ENCODE results near the gene PARD6B.

PARD6B gene

DNA sequence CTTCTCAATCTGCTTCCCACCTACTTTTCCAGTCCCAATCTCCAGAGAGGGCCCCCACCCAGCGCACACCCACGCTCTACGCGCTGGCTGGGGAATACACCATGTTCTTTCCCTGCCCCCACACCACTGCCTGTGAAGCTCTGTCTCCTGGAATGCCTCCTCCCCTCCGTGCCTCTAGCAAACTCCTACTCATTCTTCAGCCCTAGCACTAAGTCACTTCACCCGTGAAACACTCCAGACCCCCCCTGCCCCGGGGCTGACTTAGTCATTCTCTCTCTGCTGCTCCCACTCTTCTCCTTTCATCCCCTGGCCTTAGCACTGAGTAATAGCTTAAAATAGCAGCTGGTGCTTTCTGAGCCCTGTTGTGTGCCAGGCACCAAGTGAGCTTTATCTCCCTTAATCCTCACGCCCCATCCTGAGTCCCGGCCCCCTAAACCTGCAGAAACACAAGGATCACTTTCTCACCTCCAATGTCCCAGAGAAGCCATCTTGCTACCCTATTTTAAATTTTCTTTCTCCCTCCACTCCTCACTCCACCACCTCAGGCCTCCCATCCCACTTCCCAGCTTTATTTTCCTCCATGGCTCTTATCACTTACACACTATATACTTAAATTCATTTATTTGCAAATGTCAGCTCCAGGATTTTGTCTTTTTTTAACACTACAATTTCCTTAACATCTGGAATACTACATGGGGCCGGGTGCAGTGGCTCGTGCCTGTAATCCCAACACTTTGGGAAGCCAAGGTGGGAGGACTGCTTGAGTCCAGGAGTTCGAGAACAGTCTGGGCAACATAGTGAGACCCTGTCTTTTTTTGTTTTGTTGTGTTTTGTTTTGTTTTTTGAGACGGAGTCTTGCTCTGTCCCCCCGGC is 6.3 kb upstream of the PARD6B start:
- DNase-seq: peak; percentile 93

- no peak for DNase-seq
Measured at GRCh38 chr20:50725724-50726005, 5.7 kb upstream of the PARD6B start.

DNA sequence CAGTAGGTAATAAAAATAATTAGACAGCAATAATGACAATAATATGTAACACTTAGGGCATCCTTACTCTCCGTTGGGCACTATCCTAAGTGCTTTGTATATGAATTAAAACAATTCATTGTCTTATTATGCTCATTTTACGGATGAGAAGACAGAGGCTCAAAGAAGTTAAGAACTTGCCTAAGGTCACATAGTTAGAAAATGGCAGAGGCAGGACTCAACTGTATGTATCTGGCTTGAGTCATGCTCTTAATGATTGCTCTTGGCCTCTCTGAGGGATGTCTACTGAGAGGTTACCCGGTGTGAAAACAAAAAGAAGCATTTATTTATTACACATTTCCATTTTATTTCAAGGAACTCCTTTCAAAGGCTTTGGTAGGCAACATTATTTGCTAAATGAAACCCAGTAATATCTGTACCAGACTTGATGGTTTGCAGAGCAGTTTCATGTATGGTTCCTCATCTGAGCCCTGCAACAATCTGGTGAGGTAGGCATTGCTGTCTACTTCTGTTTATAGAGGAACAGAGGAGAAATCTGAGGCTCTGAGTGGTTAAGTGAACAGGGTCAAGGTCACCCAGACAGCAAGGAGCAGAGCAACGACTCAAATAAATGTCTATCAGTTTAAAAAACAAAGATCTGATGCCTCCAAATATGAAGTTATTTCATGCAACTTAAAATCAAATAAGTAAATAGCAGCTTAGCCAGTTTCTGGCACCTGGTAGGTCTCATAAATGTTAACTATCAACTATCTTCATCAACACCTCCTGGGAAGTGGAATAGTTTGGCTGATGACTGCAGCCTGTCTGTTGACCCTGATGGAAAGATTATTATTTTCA is 4.2 kb upstream of the PARD6B start:
- no peak for DNase-seq

GRCh38 chr20:50727792-50728485 is 3.4 kb upstream of the PARD6B start:
- DNase-seq: no peak

DNA sequence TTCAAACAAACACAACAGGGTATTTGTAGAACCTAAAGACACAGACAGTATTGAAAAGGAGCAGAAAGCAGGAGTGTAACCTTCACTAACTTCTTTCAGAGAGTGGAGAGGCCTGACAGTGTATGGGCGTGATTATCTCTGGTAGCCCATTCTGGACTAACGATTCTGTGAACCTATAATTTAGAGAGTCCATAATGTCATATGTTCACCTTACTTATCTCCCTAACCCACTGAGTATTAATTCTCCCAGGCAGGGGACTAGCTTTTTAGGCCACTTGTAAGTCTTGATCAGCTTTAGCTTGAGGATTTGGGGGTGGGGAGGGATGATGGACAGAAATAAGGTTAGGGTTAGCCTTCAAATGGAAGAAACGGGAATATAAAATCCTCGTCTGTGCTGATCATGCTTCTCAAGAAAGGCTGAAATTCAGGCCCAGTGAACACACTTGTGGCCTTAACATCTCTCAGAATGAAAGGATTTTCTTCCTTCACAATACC is 2.8 kb upstream of the PARD6B start:
- no peak for DNase-seq

DNA sequence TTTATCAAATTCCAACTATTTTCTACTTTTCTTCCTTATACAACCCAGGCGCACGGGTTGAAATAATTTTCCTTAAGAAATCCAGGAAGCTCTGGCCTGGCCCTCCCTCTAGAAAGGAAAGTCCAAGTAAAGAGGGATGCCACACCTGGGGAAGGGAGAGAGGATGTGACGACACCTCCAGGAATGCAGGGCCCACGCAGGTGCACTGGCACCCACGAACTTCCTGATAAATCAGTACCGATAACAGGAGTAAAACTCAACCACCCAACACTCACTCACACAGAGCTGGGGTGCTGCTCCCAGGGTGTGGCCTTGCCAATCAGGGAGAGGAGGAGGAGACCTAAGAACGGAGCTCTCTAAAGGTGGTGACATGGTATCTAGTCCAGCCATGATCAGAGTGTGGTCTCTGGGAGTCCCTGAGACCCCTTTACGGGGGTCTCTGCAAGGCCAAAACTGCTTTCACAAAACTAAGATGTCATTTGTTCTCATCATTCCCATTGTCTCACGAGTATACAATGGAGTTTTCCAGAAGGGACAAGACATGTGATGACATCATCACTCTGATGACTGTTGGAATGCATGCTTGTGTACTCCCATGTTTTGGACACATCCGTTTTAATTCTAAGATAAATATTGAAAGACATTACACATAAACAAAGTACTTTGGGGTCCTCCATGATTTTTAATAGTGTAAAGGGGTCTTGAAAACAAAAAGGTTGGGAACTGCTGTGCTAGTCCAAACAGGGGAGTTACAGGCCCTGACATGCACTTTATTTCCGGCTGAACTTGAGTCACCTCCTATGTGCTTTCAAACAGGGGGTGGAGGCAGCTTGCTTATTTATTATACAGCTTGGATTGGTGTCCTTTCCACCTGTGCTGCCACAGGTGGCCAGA is 2.2 kb upstream of the PARD6B start:
- no peak for DNase-seq

DNA sequence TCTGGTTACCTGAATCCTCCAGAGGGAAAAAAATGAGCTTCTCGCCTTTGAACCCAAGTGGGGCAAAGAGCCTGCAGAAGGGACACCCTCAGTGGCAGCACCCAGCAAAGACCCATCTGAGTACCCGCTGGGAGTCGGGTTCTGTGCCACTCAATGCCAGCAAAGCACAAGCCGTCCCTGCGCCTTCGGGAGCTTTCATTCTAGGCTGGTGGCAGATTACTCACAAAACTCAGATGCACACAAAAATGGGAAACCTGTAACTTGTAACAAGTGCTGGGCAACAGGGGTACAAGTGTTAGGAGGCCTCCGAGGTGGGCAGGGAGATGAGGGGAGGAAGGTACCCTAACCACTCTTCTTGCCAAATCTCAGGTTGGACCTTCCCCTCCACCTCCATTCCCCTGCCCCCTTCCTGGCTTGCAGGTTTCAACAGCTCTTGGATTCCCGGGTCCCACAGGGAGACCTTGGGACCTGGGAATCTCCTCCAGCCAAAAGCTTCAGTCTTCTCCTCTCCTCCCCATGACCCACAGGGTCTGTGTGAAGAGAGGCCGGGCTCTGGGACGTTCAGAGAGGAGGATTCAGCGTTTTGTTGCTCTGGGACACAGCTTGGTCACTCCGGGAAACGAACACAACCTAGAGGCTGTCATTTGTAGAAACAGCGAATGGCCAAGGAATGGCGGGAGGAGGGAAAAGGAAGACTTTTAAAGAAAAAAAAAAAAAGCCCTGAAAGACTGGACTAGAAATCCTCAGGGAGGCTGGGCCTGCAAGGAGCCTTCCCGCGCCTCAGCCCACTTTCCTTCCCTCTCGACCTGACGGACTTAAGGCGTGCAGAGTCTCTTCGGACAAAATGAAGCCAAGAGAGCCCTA is 1.2 kb upstream of the PARD6B start:
- DNase-seq: no peak

DNA sequence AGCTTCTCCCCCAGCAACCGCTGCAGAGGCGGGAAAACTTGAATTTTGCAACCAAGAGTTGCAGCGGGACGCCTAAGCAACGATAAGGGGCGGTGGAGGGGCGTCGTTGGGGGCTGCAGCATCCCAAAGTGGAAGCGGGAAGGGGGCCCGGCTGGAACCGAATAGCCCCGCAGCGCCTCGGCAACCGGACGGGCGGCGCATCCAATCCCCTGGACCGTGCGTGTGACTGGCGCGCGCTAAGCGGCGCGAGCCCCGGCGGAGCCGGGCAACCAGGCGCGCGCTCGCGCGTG is 670 bp upstream of the PARD6B start:
- DNase-seq: no peak

DNA sequence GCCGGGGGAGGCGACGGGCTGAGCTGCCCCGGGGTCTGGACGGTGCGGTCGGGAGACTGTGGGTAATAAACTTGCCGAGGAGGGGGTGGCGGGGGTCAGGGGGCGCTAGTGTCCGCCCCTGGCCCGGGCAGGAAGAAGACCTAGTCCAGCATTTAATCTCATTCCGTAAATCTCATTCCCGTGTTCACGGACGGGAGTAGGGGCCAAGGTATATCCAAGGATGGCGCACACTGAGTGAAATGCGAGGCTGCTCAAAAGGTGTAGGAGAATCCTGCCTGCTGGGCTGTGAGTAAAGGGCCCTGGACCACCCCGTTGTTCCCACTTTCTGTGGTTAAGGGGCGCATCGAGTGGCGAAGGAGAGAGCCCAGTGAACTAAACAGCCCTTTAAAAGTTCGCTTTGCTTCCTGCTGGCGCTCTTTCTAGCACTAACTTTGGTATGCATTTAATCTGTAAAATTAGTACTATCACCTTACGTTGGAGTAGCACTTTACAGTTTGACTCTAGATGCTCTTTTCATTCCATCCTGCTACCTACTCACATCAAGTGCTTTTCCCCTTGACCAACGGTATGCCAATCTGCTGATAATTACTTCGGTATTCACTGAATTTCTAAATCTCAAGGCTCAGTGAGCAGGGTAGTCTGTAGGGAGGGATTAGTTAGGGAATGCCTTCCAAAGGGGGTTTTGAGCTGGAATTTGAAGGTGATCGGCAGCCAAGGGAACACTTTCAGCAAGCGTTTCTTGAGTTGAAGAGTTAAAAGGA is 730 bp downstream of the PARD6B start:
- DNase-seq: no peak

- no peak for DNase-seq
Measured at GRCh38 chr20:50733644-50734349, 2.4 kb downstream of the PARD6B start.

DNA sequence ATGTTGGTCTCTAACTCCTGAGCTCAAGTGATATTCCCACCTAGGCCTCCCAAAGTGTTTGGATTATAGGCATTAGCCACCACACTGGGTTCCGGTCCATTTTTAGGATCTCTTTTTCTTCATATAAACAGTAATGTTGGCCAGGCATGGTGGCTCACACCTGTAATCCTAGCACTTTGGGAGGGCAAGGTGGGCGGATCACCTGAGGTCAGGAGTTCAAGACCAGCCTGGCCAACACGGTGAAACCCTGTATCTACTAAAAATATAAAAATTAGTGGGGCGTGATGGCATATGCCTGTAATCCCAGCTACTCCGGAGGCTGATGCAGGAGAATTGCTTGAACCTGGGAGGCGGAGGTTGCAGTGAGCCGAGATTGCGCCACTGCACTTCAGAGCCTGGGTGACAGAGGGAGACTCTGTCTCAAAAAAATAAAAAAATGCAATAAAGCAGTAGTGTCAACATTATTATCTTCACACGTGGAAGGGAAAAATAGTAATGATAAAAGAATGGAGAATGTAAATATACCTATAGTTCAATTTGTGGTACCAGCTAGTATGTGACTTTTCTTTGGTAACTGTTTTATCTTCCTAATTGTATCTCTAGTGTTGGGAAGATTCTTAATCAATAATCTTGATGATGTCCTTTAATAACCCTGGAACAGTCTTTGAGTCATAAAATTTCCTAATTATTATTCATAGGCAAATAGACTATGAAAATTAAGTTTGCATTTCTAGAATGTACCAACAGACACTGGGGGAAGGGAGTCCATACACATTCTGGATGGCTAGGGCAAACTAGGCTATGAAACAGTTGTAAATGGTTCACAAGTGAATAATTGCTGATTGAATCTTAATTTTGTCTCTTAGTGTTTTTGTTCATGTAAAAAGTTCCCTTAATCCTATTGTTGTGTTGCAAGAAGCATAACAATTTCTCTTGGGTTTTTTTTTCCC is 3.6 kb downstream of the PARD6B start:
- no peak for DNase-seq

- DNase-seq: no peak
Measured at GRCh38 chr20:50735813-50736212, 4.4 kb downstream of the PARD6B start.

GRCh38 chr20:50737352-50737751 is 6.0 kb downstream of the PARD6B start:
- no peak for DNase-seq

GRCh38 chr20:50743087-50743486 is 11.7 kb downstream of the PARD6B start:
- DNase-seq: no peak

GRCh38 chr20:50744143-50744792 is 12.9 kb downstream of the PARD6B start:
- peak; percentile 85 for DNase-seq

- DNase-seq: no peak
Measured at GRCh38 chr20:50745634-50746137, 14.3 kb downstream of the PARD6B start.

DNA sequence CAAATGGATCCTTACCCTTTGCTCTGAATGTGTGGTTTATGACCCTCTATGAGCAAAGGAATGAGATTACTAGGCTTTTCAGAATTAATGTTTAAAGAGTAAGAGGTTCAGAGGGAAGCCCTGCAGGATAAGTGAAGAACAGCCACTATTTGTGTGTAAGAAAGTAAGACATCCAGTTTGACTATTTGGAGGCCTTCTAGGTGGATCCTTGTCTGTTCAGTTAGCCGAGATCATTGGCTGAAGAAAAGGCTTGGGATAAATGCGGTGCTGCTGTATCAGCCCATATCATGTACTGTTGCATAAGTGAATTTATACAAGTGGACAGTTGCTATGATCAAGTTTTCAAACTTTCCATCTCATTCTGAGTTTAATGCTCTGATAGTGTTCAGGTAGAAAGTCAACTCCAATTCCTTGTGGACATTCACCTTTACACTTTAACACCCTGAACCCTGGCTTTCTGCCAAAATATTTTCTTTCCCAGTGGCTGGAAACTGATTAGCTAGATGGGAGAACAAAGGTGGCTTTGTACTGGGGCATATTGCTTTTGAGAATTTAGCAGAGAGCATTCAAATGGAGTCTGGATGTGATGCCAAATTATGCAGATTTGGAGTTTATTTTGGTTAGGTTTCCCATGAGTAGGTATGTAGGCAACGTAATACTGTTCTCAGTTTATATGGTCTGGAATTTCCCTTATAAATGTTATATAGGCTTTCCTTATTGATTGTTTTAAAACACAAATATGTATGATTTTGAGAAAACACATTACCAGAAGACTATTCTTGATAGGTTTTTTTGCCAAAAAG is 15.0 kb downstream of the PARD6B start:
- DNase-seq: no peak

Data from fibroblast of skin of right quadriceps (primary cell).